Right hindlimb (tissue), 1 donor: ENCODE measurements around the gene SEC31B.

Source experiments
- DNase-seq: peaks from one replicate; pipeline ENCODE4 v3.0.0-alpha.2; 2018

The SEC31B gene

DNA sequence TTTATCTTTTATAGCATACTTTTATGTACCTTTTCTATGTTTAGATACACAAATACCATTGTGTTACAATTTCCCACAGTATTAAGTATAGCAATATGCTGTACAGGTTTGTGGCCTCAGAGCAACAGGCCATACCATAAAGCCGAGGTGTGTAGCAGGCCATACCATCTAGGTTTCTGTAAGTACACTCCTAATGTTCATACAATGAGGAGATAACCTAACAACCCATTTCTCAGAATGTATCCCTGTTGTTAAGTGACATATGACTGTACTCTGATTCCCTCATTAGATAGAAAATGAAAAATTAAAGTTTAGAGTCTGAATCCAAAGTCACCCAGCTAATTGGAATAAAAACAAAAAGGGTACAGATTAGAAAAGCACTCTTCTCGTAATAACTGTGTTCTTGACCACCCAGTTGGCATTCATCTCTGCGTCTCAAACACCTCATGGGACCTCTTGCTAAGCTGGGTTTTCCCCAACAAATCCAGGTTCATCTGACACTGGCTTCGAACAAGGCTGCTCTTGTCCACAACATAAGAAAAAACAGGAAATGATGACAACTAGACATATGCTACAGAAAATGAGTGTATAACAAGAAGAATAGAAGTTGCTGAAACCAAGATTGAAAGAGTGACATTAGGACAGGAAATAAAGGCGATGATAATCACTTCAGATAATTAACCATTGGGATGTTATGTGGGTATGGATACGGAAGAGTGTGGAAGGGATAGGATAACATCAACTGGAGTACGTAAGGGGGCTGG is 8.6 kb upstream of the SEC31B start:
- no peak for DNase-seq

GRCh38 chr10:100524638-100525037 is 5.0 kb upstream of the SEC31B start:
- DNase-seq, result no peak

DNA sequence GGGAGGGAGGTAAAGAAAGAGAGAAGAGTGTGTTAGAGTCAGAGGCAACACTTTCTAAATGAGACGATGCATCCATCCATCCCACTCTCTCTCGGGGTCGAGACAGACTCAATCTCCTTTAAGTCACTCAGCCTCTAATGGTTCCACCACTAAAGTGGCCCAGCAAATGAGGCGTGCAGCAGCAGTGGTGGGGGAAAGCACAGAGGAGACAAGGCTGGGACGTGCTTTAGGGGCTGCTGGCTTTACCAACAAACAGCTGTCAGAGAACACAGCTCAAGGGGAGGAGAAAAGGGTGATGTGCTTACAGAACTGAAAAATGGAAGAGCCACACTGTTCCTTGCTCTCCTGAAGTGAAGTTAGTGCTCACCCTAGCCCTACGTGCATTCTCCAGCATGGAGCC is 4.5 kb upstream of the SEC31B start:
- no peak for DNase-seq

GRCh38 chr10:100522945-100523344 is 3.3 kb upstream of the SEC31B start:
- no peak for DNase-seq

DNA sequence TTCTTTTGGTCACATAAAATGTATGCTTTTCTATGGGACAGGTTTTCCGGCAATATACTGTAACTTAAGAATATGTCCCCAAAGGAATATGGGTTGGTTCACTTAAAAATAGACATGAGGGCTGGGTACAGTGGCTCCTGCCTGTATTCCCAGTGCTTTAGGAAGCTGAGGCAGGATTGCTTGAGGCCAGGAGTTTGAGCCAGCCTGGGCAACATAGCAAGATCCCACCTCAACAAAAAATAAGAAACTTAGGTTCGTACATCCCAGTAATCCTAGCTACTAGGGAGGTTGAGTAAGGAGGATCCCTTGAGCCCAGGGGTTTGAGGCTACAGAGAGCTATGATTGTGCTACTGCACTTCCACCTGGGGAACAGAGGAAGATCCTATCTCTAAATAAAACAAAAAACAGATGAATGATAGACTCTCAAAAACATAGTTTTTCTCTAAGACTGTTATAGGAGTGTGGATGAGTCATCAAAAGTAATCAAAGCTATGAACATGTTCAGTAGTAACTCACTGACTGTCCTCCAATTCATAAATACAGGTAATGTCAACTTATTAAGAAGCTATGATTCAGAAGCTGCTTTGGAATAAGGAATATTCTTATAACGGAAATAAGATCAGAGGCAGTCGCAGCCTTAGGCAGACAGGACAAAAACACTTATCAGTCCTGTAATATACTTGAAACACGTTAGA is 2.6 kb upstream of the SEC31B start:
- DNase-seq, result no peak

DNA sequence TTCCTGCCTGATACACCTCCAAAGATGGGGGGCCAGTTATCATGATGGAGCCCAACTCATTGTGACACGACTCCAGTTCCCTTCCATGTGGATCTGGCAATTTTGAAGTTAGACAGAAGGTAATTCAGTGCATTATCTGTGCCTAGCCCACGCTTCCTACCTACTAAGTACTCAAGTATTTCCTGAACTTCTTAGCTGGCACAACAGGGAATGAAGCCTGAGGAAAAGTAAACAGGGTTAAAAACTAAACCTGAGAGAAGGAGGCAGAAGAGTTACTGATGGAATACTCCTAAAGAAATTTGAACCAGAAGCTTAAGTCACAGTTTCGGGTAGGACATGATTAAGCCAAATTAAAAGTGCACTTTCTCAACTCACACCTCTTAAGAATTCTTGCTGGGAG is 1.1 kb upstream of the SEC31B start:
- DNase-seq, result no peak

- peak; percentile 53 for DNase-seq
Measured at GRCh38 chr10:100518761-100519241, 860 bp downstream of the SEC31B start.

- DNase-seq, result no peak
Measured at GRCh38 chr10:100516847-100517246, 2.8 kb downstream of the SEC31B start.

- DNase-seq, result no peak
Measured at GRCh38 chr10:100515612-100516011, 4.0 kb downstream of the SEC31B start.

GRCh38 chr10:100510533-100511308 is 8.9 kb downstream of the SEC31B start:
- no peak for DNase-seq

- DNase-seq, result no peak
Measured at GRCh38 chr10:100509241-100509840, 10.3 kb downstream of the SEC31B start.

DNA sequence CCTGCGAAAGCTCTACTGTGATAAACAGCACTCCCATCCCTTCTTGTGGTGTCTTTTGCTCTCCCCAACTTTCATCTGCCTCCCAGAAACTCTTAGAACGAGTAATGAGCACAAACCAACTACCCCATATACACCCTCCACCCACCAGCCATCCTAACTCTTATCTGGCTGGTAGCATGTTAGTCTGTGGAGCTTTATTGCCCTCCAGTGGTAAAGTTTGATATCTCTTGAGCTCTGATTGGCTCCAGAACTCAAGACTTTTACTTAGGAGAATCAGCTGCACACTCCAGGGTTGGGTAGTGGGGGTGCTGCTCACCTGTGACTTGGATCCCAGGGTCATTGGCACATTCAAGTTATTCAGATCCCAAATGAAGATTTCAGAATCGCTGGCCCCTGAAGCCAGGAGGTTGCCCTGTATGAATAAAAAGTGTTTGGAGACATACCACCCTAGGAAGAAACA is 10.9 kb downstream of the SEC31B start:
- DNase-seq, result no peak

DNA sequence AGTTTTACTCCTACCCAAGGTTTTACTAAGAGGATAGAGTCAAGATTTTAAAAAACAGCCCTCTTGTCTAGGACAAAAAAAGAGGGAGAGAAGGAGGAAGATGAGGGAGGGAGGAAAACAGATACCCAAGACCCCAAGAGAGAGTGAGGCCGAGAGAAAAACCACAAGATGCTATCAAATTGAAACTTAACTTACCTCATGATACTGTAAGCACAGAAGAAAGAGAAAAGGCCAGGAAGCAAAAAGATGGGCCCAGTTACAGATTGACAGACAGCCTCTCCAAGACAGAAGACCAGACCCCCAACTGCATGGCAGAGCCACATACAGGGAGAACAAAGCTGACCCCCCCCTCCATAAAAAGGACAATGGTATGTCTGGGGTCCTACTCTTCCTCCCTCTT is 11.4 kb downstream of the SEC31B start:
- DNase-seq, result no peak

GRCh38 chr10:100507357-100507732 is 12.3 kb downstream of the SEC31B start:
- no peak for DNase-seq

DNA sequence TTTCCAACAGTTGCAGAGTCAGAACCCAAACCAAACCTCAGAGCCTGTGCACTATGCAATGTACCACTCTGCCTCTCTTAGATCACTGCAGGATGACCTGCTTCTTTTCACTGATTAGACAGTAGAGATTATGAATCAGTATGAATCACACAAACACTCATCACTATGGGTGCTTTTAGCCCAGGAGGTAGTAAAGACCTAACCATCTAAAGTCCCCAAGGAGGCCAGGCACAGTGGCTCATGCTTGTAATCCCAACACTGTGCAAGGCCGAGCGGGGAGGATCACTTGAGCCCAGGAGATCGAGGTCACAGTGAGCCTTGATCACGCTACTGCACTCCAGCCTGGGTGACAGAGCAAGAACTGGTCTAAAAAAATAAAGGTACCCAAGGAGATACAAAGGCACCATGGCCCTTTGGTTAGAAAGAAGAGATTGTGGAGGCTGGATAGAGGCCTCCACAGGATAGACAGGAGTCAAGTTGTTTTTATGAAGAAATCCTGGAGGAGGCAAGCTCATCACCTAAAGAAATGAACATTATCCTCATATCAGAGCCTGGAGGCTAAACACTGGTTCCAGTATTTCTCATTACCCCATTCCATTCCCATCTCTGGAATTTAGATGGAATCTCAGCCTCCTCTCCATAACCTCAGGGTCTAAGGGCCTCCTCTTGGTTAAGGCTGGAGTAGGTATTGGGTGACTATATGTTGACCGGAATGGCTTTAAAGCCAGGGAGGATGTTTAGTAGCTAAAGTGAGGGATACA is 12.9 kb downstream of the SEC31B start:
- no peak for DNase-seq

DNA sequence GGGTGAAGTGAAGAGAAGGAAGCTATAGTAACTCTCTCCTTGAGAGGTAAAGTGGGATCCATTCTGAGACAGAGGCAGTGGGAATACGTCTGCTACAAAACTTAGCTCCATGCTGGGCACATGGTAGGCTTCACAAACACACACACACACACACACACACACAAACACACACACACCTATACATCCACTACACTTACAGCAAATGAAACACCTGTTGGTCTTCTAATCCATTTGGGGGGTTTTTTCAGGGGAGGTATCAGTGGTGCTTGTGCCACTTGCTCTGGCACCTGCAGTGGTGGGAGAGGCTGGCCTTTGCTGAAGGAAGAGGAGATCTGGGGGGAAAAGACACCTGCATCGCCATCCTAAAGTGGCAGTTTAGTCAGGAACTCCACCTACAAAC is 14.5 kb downstream of the SEC31B start:
- no peak for DNase-seq

DNA sequence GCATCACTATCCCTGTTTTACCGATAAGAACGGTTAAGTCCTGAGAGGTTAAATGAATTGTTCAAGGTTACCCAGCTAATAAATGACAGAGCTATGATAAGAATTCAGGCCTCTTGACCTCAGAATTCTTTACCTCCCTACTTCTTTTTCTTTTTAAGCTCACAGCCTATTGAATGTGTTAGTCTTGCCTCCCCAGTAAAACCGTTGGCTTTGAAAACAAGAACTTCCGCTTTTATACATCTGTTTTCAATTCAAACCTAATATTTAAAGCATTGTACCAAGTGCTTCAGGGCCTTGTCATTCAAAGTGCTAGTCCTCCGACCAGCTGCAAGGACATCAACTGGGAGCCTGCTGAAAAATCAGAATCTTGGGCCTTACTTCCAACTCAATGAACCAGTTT is 15.6 kb downstream of the SEC31B start:
- DNase-seq, result no peak

DNA sequence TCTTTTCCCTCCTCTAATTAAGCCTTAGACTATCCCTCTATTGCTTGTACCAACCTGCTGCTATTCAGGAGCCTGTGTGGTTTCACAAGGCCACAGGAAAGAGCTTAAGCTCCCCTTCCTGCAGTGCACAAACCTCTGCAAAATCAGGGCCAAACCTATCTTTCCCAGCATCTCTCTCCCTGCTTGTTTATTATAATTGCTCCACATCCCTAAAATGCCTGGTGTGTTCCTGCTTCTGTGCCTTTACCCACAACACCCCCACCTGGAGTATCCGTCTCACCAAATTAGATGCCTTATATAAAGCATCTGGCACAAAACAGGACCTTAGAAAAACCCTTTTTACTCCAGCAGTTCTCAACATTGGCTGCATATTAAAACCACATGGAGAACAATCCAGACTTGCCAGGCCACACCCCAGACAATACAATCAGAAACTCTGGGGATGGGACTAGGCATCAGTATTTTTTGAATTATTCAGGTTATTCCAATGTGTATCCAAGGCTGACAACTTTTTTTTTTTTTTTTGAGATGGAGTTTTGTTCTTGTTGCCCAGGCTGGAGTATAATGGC is 16.7 kb downstream of the SEC31B start:
- DNase-seq, result no peak

DNA sequence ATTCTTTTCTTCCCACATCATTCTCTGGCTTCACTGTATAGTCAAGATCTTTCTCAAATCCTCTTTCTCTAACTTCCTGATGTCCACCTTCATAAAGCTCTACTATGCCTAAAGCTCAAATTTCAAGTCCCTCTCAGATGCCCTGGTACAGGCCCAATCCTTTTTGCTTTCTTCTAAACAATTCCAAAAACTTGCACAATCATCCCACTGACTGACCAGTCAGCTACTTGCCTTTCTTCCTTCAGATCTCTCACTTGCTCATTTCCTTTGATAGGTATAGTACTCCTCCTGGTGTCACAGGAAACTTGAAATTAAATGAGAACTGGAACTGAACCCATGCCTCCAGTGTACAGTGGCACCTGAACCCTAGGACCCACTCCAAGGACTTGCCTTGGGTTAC is 18.2 kb downstream of the SEC31B start:
- no peak for DNase-seq

- DNase-seq, result no peak
Measured at GRCh38 chr10:100498059-100498458, 21.6 kb downstream of the SEC31B start.

DNA sequence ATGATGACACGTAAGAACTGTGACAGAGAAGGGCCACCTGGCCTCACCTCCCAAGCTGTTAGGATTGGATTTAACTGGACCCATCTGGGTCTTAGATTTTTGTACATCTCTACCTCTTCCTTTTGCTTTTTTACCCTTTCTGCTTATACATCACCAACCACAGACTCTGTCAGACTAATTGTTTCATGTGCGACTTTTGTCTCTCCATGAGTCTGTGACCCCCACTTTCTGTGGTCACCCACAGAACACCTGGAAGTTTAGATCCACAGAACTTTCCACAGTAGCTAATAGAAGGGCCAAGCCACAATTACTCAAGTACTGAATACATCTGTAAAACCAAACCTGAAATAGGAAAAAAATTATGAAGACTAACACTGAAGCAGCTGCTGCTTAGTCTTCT is 23.1 kb downstream of the SEC31B start:
- DNase-seq, result no peak

- DNase-seq, result no peak
Measured at GRCh38 chr10:100490531-100490930, 29.1 kb downstream of the SEC31B start.
